Anterior cingulate cortex (tissue), 58 donors: ENCODE measurements around the gene TCF12.
"Not testable (repeated sequence)": the region's sequence is repeated elsewhere in the genome, so short reads cannot be mapped to it uniquely, and the experiment has no call there.

Experiments
- DNase-seq, 58 donors: peaks; one replicate each; lab custom pipeline; 2025; lab: John Stamatoyannopoulos, UW

The TCF12 gene

GRCh38 chr15:57082054-57082728, 163.7 kb downstream of the TCF12 start:
- DNase-seq = no peak

- no peak for DNase-seq
Measured at GRCh38 chr15:57084192-57084591, 165.7 kb downstream of the TCF12 start.

- no peak for DNase-seq
Measured at GRCh38 chr15:57085267-57085666, 166.8 kb downstream of the TCF12 start.

GRCh38 chr15:57086857-57087427, 168.5 kb downstream of the TCF12 start:
- no peak for DNase-seq

GRCh38 chr15:57089815-57090495, 171.5 kb downstream of the TCF12 start:
- no peak for DNase-seq

GRCh38 chr15:57090496-57090859, 172.0 kb downstream of the TCF12 start:
- DNase-seq = no peak

- no peak for DNase-seq
Measured at GRCh38 chr15:57091636-57092035, 173.2 kb downstream of the TCF12 start.

GRCh38 chr15:57092252-57092651, 173.8 kb downstream of the TCF12 start:
- no peak for DNase-seq

- no peak for DNase-seq
Measured at GRCh38 chr15:57094321-57095257, 176.1 kb downstream of the TCF12 start.

GRCh38 chr15:57095896-57096295, 177.5 kb downstream of the TCF12 start:
- DNase-seq = no peak

GRCh38 chr15:57097246-57097645, 178.8 kb downstream of the TCF12 start:
- no peak for DNase-seq

- DNase-seq = not testable (repeated sequence)
Measured at GRCh38 chr15:57097919-57098543, 179.6 kb downstream of the TCF12 start.

- no peak for DNase-seq
Measured at GRCh38 chr15:57098896-57099295, 180.5 kb downstream of the TCF12 start.

GRCh38 chr15:57100136-57100539, 181.7 kb downstream of the TCF12 start:
- DNase-seq = no peak

- DNase-seq = no peak
Measured at GRCh38 chr15:57102858-57103257, 184.4 kb downstream of the TCF12 start.

GRCh38 chr15:57108296-57108695, 189.9 kb downstream of the TCF12 start:
- DNase-seq = no peak

GRCh38 chr15:57109005-57109404, 190.6 kb downstream of the TCF12 start:
- no peak for DNase-seq

GRCh38 chr15:57111002-57111401, 192.6 kb downstream of the TCF12 start:
- DNase-seq = no peak

GRCh38 chr15:57112178-57112577, 193.7 kb downstream of the TCF12 start:
- no peak for DNase-seq

- no peak for DNase-seq
Measured at GRCh38 chr15:57114070-57114469, 195.6 kb downstream of the TCF12 start.
